ENCODE data around the gene MORF4L1. TPM values are rescaled to one million over a fixed set of nuclear protein-coding genes. Genes with fewer than 3 reads are reported as not detected.

Gene MORF4L1
- total RNA-seq, 2 donors from 2014 or later, result 457 to 505 TPM

DNA sequence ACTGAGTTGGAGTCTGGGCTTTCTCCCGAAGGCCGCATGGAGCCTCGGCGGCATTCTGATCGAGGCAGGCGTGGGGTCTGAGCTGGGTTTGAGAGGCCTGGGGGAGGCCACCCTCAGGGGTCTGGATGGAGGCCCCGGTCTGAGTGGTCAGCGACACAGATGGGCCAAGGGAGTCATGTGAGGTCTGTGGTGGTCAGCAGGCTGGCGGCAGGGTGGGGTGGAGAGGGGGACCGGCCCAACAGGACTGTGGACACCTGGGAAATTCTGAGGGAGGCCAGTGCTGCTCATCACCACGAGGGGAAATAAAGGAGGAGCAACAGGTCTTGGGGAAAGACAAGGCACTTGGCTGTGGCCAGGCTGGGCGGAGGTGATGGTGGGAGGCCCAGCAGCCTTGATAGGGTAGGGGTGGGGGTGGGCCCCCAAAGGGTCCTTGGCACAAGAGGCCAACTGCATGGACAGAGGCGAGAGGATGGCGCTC, 56.0 kb downstream of the MORF4L1 start:
- Histone ChIP-seq H3K4me1 (ENCODE audit: control insufficient read depth, insufficient read depth, low read length) (no peaks in the 10 kb centered on the region), H3K9ac (ENCODE audit: extremely low read depth, low read length, poor library complexity, severe bottlenecking) (no peak overlapping the region), H3K36me3 (ENCODE audit: control insufficient read depth, insufficient read depth, low read length) (peaks cover 21% of the 10 kb centered on the region), H3K4me3 (ENCODE audit: low read length) (no peak overlapping the region), H3K27me3 (ENCODE audit: control insufficient read depth, insufficient read depth, low read length, poor library complexity, severe bottlenecking) (no peaks in the 10 kb centered on the region), H3K27ac (ENCODE audit: low read depth, low read length) (no peak overlapping the region), H3K9me3 (ENCODE audit: control insufficient read depth, low read length) (no peaks in the 10 kb centered on the region)
- H3K4me1 Mint-ChIP-seq, result no peaks in the 10 kb centered on the region
- TF ChIP-seq, protein P1, sequence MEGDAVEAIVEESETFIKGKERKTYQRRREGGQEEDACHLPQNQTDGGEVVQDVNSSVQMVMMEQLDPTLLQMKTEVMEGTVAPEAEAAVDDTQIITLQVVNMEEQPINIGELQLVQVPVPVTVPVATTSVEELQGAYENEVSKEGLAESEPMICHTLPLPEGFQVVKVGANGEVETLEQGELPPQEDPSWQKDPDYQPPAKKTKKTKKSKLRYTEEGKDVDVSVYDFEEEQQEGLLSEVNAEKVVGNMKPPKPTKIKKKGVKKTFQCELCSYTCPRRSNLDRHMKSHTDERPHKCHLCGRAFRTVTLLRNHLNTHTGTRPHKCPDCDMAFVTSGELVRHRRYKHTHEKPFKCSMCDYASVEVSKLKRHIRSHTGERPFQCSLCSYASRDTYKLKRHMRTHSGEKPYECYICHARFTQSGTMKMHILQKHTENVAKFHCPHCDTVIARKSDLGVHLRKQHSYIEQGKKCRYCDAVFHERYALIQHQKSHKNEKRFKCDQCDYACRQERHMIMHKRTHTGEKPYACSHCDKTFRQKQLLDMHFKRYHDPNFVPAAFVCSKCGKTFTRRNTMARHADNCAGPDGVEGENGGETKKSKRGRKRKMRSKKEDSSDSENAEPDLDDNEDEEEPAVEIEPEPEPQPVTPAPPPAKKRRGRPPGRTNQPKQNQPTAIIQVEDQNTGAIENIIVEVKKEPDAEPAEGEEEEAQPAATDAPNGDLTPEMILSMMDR (conservative IDR thresholded peaks at IDR 0.05), result no peak
- H3K36me3 Mint-ChIP-seq (ENCODE audit: low read depth), result peaks cover 31% of the 10 kb centered on the region
- H3K4me3 Mint-ChIP-seq, result no peak overlapping the region
- 94 to 98% methylated on average over 7 to 14 of the region's 14 CpGs for WGBS, 2 experiments (ENCODE audit: insufficient coverage in 1 of 2, insufficient read length in 1 of 2)
- H3K27ac Mint-ChIP-seq, result no peak overlapping the region
- H3K27me3 Mint-ChIP-seq (ENCODE audit: insufficient read depth), result no peaks in the 10 kb centered on the region
- H3K9me3 Mint-ChIP-seq, result no peaks in the 10 kb centered on the region
- DNase-seq, result peak; percentile 35

DNA sequence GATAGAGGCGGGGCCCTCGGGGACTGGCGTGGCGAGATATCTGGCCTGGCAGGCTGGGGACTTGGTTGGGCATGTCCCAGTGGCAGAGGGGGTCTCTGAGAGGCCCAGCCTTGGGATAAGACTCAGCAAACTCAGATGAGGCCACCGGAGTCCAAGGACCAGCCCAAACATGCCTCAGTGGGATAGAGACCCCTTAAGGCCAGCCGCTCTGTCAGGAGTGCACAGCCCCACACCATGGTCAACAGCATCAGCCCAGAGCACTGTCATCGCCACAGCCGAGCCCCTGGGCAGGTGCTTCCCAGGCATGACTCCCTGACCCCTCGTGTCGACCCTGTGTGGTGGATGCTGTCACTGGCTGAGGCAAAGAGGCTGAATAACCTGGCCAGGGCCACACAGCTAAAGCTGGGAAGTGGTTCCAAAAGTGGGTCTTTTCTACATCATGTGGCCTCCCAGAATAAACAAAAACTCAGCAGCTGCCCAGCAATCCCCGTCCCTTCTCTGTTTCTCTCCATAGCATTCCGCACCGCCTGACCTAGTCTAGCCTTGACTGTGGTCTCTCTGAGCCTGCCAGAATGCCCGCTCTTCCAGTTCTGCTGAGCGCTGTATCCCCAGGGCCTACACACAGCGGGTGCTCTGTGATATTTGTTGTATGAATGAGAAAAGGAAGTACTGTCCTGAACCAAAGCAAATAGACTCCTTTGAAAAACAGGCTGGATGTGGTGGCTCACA, 57.0 kb downstream of the MORF4L1 start:
- H3K9me3 Mint-ChIP-seq, result no peaks in the 10 kb centered on the region
- H3K4me3 ChIP-seq (ENCODE audit: low read length), result no peak overlapping the region
- H3K9me3 ChIP-seq (ENCODE audit: control insufficient read depth, low read length), result no peaks in the 10 kb centered on the region
- DNase-seq, result peak; percentile 45
- no peak overlapping the region for H3K27ac ChIP-seq (ENCODE audit: low read depth, low read length)
- H3K27me3 Mint-ChIP-seq (ENCODE audit: insufficient read depth), result no peaks in the 10 kb centered on the region
- no peaks in the 10 kb centered on the region for H3K4me1 Mint-ChIP-seq
- no peaks in the 10 kb centered on the region for H3K4me1 ChIP-seq (ENCODE audit: control insufficient read depth, insufficient read depth, low read length)
- 85 to 95% methylated on average over 5 to 16 of the region's 16 CpGs for WGBS, 2 experiments (ENCODE audit: insufficient coverage in 1 of 2, insufficient read length in 1 of 2)
- no peaks in the 10 kb centered on the region for H3K27me3 ChIP-seq (ENCODE audit: control insufficient read depth, insufficient read depth, low read length, poor library complexity, severe bottlenecking)
- peaks cover 16% of the 10 kb centered on the region for H3K36me3 ChIP-seq (ENCODE audit: control insufficient read depth, insufficient read depth, low read length)
- H3K27ac Mint-ChIP-seq, result no peak overlapping the region
- TF ChIP-seq, protein P1 (conservative IDR thresholded peaks at IDR 0.05), result no peak
- no peak overlapping the region for H3K4me3 Mint-ChIP-seq
- peaks cover 28% of the 10 kb centered on the region for H3K36me3 Mint-ChIP-seq (ENCODE audit: low read depth)
- no peak overlapping the region for H3K9ac ChIP-seq (ENCODE audit: extremely low read depth, low read length, poor library complexity, severe bottlenecking)

DNA sequence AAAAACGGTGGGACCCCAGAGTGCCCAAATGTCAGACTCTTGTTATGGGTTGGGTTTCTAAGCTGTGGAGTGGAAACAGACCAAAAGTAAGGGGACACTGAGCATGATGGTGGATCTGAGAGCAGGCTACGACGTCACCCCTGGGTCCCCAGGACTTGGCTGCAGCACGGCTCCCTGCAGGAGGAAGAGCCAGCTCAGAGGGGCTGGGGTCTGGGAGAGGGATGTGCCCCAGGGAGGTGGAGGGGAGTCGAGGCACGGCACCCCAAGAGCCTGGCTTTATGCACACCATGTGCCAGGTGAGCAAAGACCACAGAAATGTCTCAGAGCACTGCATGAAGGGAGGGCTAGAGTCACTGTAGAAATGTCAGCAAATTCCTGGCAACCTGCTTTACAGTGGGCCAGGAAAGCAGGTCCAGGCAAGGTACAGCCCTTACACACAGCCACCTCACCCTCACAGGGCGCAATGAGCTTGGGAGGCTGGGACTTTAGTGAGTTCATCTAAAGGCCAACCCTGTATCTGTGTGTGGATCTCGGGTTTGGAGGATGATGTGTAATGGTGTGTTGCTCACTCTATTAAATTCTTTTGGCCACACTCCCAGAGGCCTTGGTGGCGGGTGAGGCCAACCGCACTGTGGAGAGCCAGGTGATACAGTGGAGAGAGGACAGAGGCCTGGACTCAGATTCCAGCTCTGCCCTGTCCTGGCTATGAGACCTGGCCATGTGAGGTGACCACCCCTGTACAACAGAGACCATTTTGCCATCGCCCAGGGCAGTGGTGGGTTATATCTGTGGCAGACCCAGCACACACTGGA, 58.1 kb downstream of the MORF4L1 start:
- no peaks in the 10 kb centered on the region for H3K27me3 Mint-ChIP-seq (ENCODE audit: insufficient read depth)
- WGBS, 2 experiments (ENCODE audit: insufficient coverage in 1 of 2, insufficient read length in 1 of 2), result 81 to 100% methylated on average over 4 to 11 of the region's 11 CpGs
- TF ChIP-seq, protein P1 (conservative IDR thresholded peaks at IDR 0.05), result no peak
- Histone ChIP-seq H3K27ac (ENCODE audit: low read depth, low read length) (no peak overlapping the region), H3K36me3 (ENCODE audit: control insufficient read depth, insufficient read depth, low read length) (peaks cover 20% of the 10 kb centered on the region), H3K27me3 (ENCODE audit: control insufficient read depth, insufficient read depth, low read length, poor library complexity, severe bottlenecking) (no peaks in the 10 kb centered on the region), H3K4me3 (ENCODE audit: low read length) (no peak overlapping the region), H3K9me3 (ENCODE audit: control insufficient read depth, low read length) (no peaks in the 10 kb centered on the region), H3K9ac (ENCODE audit: extremely low read depth, low read length, poor library complexity, severe bottlenecking) (no peak overlapping the region), H3K4me1 (ENCODE audit: control insufficient read depth, insufficient read depth, low read length) (no peaks in the 10 kb centered on the region)
- H3K27ac Mint-ChIP-seq, result no peak overlapping the region
- DNase-seq, result peak; percentile 37
- H3K4me3 Mint-ChIP-seq, result no peak overlapping the region
- peaks cover 25% of the 10 kb centered on the region for H3K36me3 Mint-ChIP-seq (ENCODE audit: low read depth)
- no peaks in the 10 kb centered on the region for H3K4me1 Mint-ChIP-seq
- H3K9me3 Mint-ChIP-seq, result no peaks in the 10 kb centered on the region

Measured in endodermal cell (in vitro differentiated cells).